ENCODE measurements around the gene CYP4V2. TPM values are rescaled to one million over a fixed set of nuclear protein-coding genes. Genes with fewer than 3 reads are reported as not detected.
A peak's percentile ranks its signal among the peaks of the same experiment; 100 is the strongest.

CYP4V2 gene
- total RNA-seq, 1 experiment from 2014 or later: 2.0 TPM

DNA sequence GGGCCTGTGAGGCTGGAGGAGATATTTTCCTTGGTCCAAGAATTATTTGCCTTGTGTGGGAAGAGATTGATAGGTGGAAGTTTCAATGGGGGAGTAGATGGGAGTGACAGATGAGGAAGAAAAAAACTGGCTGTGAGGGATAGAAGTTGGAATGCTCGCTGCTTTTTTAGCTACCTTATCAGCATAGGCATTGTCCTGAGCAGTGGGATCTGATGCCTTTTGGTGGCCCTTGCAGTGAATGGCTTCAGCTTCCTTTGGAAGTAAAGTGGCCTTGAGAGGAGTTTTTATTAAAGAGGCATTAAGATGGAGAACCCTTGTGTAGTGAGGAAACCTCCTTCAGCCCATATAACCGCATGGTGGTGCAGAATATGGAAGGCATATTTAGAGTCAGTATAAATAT, 52.0 kb downstream of the CYP4V2 start:
- Mint-ChIP-seq H3K27ac (no peak overlapping the region), H3K27me3 (ENCODE audit: low read depth) (peaks cover 3% of the 10 kb centered on the region; the same call in 1 of the 2 replicates), H3K36me3 (peaks cover 11% of the 10 kb centered on the region), H3K4me3 (no peak overlapping the region), H3K9me3 (peaks cover 9% of the 10 kb centered on the region), H3K4me1 (peaks cover 5% of the 10 kb centered on the region)
- ChIA-PET CTCF (no interaction called here), POLR2A (interaction anchor here (0.7 to 1.6 kb wide), 2 partner anchors 22 to 24 kb away, joined by 3 to 15 read pairs; partner anchors contain the start of gene F11)
- ATAC-seq: no peak
- no peak for DNase-seq (ENCODE audit: low spot score)
- TF ChIP-seq, protein P1, sequence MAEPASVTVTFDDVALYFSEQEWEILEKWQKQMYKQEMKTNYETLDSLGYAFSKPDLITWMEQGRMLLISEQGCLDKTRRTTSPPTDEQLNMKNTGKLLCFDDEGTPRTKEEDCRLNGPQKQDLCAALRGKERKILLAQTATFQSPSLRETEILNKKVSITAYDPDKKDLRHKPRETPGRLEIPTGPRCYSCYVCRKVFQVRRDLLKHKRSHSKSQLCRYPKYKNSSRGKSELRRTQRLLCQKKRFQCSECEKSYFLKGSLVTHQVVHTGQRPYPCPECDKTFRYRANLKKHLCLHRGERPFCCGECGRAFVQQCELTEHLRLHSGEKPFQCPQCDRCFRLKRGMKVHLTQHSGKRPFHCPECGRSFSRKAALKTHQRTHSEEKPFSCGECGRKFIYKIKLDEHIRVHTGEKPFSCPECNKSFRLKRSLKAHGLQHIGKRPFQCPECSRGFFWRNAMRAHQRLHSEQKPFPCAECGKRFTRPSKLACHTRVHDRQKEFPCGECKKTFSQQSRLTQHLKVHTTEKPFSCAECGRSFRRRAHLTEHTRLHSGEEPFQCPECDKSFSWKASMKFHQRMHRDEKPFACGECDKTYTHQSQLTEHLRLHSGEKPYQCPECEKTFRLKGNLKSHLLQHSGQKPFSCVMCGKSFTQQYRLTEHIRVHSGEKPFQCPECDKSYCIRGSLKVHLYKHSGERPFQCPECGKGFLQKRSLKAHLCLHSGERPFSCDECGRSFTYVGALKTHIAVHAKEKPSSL (CRISPR knock-in tag; conservative IDR thresholded peaks at IDR 0.05): peak; percentile 57; the same call in 1 of the 2 replicates
- no peak for TF ChIP-seq ZNF232 (CRISPR knock-in tag; IDR thresholded peaks at IDR 0.05)
- TF ChIP-seq, protein P2, sequence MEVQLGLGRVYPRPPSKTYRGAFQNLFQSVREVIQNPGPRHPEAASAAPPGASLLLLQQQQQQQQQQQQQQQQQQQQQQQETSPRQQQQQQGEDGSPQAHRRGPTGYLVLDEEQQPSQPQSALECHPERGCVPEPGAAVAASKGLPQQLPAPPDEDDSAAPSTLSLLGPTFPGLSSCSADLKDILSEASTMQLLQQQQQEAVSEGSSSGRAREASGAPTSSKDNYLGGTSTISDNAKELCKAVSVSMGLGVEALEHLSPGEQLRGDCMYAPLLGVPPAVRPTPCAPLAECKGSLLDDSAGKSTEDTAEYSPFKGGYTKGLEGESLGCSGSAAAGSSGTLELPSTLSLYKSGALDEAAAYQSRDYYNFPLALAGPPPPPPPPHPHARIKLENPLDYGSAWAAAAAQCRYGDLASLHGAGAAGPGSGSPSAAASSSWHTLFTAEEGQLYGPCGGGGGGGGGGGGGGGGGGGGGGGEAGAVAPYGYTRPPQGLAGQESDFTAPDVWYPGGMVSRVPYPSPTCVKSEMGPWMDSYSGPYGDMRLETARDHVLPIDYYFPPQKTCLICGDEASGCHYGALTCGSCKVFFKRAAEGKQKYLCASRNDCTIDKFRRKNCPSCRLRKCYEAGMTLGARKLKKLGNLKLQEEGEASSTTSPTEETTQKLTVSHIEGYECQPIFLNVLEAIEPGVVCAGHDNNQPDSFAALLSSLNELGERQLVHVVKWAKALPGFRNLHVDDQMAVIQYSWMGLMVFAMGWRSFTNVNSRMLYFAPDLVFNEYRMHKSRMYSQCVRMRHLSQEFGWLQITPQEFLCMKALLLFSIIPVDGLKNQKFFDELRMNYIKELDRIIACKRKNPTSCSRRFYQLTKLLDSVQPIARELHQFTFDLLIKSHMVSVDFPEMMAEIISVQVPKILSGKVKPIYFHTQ (CRISPR knock-in tag; IDR thresholded peaks at IDR 0.05): 0 out of 2 replicates have a peak, but pooled peaks have one; percentile 8

DNA sequence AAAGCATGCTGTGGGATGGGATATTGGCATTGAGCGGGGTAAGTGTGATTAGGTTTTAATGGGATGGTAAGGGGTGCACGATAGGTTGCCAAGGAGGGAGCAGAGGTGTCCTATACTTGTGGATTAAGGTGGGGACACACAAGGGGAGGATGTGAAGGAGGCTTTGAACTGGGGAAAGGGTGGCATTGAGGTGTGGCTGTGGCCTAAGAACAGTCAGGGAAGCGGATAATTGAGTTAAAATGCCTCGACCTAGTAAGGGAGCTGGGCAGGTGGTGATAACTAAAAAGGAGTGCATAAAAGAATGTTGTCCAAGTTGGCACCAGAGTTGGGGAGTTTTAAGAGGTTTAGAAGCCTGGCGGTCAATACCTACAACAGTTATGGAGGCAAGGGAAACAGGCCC, 53.5 kb downstream of the CYP4V2 start:
- CTCF ChIA-PET: no interaction called here

More for the DNA sequence above, 53.5 kb downstream of the CYP4V2 start:
- peaks cover 3% of the 10 kb centered on the region; the same call in 1 of the 2 replicates for H3K27me3 Mint-ChIP-seq (ENCODE audit: low read depth)
- ATAC-seq (no peak), DNase-seq (ENCODE audit: low spot score) (no peak)
- TF ChIP-seq, protein P3, sequence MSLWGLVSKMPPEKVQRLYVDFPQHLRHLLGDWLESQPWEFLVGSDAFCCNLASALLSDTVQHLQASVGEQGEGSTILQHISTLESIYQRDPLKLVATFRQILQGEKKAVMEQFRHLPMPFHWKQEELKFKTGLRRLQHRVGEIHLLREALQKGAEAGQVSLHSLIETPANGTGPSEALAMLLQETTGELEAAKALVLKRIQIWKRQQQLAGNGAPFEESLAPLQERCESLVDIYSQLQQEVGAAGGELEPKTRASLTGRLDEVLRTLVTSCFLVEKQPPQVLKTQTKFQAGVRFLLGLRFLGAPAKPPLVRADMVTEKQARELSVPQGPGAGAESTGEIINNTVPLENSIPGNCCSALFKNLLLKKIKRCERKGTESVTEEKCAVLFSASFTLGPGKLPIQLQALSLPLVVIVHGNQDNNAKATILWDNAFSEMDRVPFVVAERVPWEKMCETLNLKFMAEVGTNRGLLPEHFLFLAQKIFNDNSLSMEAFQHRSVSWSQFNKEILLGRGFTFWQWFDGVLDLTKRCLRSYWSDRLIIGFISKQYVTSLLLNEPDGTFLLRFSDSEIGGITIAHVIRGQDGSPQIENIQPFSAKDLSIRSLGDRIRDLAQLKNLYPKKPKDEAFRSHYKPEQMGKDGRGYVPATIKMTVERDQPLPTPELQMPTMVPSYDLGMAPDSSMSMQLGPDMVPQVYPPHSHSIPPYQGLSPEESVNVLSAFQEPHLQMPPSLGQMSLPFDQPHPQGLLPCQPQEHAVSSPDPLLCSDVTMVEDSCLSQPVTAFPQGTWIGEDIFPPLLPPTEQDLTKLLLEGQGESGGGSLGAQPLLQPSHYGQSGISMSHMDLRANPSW (CRISPR knock-in tag; conservative IDR thresholded peaks at IDR 0.05; ENCODE audit: low read depth): no peak
- no peak for TF ChIP-seq ZBTB21 (CRISPR knock-in tag; IDR thresholded peaks at IDR 0.05; ENCODE audit: borderline replicate concordance)
- TF ChIP-seq, protein P4, sequence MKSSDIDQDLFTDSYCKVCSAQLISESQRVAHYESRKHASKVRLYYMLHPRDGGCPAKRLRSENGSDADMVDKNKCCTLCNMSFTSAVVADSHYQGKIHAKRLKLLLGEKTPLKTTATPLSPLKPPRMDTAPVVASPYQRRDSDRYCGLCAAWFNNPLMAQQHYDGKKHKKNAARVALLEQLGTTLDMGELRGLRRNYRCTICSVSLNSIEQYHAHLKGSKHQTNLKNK (CRISPR knock-in tag; IDR thresholded peaks at IDR 0.05): no peak
- TF ChIP-seq, protein P5, sequence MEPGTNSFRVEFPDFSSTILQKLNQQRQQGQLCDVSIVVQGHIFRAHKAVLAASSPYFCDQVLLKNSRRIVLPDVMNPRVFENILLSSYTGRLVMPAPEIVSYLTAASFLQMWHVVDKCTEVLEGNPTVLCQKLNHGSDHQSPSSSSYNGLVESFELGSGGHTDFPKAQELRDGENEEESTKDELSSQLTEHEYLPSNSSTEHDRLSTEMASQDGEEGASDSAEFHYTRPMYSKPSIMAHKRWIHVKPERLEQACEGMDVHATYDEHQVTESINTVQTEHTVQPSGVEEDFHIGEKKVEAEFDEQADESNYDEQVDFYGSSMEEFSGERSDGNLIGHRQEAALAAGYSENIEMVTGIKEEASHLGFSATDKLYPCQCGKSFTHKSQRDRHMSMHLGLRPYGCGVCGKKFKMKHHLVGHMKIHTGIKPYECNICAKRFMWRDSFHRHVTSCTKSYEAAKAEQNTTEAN (CRISPR knock-in tag; IDR thresholded peaks at IDR 0.05): no peak
- no peak for TF ChIP-seq CREM (CRISPR knock-in tag; IDR thresholded peaks at IDR 0.05)
- TF ChIP-seq, protein P6, sequence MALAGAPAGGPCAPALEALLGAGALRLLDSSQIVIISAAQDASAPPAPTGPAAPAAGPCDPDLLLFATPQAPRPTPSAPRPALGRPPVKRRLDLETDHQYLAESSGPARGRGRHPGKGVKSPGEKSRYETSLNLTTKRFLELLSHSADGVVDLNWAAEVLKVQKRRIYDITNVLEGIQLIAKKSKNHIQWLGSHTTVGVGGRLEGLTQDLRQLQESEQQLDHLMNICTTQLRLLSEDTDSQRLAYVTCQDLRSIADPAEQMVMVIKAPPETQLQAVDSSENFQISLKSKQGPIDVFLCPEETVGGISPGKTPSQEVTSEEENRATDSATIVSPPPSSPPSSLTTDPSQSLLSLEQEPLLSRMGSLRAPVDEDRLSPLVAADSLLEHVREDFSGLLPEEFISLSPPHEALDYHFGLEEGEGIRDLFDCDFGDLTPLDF (CRISPR knock-in tag; IDR thresholded peaks at IDR 0.05): no peak
- no peak for TF ChIP-seq MXD4 (CRISPR knock-in tag; IDR thresholded peaks at IDR 0.05; ENCODE audit: borderline replicate concordance)
- no peak for TF ChIP-seq ZNF263 (CRISPR knock-in tag; IDR thresholded peaks at IDR 0.05; ENCODE audit: low read depth)
- TF ChIP-seq SP1 (CRISPR knock-in tag; conservative IDR thresholded peaks at IDR 0.05): no peak
- TF ChIP-seq, protein P7, sequence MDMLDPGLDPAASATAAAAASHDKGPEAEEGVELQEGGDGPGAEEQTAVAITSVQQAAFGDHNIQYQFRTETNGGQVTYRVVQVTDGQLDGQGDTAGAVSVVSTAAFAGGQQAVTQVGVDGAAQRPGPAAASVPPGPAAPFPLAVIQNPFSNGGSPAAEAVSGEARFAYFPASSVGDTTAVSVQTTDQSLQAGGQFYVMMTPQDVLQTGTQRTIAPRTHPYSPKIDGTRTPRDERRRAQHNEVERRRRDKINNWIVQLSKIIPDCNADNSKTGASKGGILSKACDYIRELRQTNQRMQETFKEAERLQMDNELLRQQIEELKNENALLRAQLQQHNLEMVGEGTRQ (CRISPR knock-in tag; IDR thresholded peaks at IDR 0.05): no peak
- TF ChIP-seq, protein P8, sequence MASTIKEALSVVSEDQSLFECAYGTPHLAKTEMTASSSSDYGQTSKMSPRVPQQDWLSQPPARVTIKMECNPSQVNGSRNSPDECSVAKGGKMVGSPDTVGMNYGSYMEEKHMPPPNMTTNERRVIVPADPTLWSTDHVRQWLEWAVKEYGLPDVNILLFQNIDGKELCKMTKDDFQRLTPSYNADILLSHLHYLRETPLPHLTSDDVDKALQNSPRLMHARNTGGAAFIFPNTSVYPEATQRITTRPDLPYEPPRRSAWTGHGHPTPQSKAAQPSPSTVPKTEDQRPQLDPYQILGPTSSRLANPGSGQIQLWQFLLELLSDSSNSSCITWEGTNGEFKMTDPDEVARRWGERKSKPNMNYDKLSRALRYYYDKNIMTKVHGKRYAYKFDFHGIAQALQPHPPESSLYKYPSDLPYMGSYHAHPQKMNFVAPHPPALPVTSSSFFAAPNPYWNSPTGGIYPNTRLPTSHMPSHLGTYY (CRISPR knock-in tag; IDR thresholded peaks at IDR 0.05): no peak
- TF ChIP-seq GRHL2 (CRISPR knock-in tag; IDR thresholded peaks at IDR 0.05; ENCODE audit: insufficient replicate concordance, severe bottlenecking): no peak
- no peak for TF ChIP-seq ZNF423 (CRISPR knock-in tag; IDR thresholded peaks at IDR 0.05)
- no peak for TF ChIP-seq NFE2L1 (CRISPR knock-in tag; IDR thresholded peaks at IDR 0.05)
- TF ChIP-seq NR1H2 (CRISPR knock-in tag; IDR thresholded peaks at IDR 0.05): no peak
- TF ChIP-seq ESRRA (CRISPR knock-in tag; IDR thresholded peaks at IDR 0.05; ENCODE audit: borderline replicate concordance): no peak
- POLR2A ChIA-PET: no interaction called here
- peaks cover 5% of the 10 kb centered on the region; the same call in 1 of the 2 replicates for H3K9me3 Mint-ChIP-seq
- H3K4me3 Mint-ChIP-seq: no peak overlapping the region
- peaks cover 6% of the 10 kb centered on the region for H3K36me3 Mint-ChIP-seq
- peaks cover 18% of the 10 kb centered on the region for H3K4me1 Mint-ChIP-seq
- H3K27ac Mint-ChIP-seq: no peak overlapping the region
